OCI-LY1 (cell line): ENCODE results near the gene ATP2C1.

ENCODE experiments used
- H2AFZ ChIP-seq: fragments of 200-600 bp; sonication (generic), shearing (Covaris generic); 2 replicates; pipeline ENCODE4 v1.6.0; 2014; ENCODE audit warnings: antibody characterized with exemption, mild to moderate bottlenecking, low read length
- H3F3A ChIP-seq: fragments of 200-600 bp; sonication (generic), shearing (Covaris generic); 2 replicates; pipeline ENCODE4 v1.6.0; 2014; ENCODE audit warnings: mild to moderate bottlenecking, antibody characterized with exemption, low read length, moderate library complexity; ENCODE audit not compliant: insufficient read depth
- H3K27ac ChIP-seq: fragments of 200-600 bp; sonication (generic); 2 replicates; pipeline ENCODE4 v1.5.1; 2014; ENCODE audit warnings: low read length, mixed run types, mild to moderate bottlenecking, low read depth; ENCODE audit not compliant: poor library complexity, severe bottlenecking
- H3K27me3 ChIP-seq: fragments of 200-600 bp; sonication (generic); 2 replicates; pipeline ENCODE4 v1.6.0; 2014; ENCODE audit warnings: antibody characterized with exemption, mild to moderate bottlenecking, low read length, moderate library complexity; ENCODE audit not compliant: insufficient read depth
- H3K36me3 ChIP-seq: fragments of 200-600 bp; sonication (generic); 2 replicates; pipeline ENCODE4 v1.6.1; 2014; ENCODE audit warnings: mild to moderate bottlenecking, antibody characterized with exemption, low read length, moderate library complexity, mixed read lengths; ENCODE audit not compliant: insufficient read depth
- H3K4me1 ChIP-seq: fragments of 200-600 bp; sonication (generic); 2 replicates; pipeline ENCODE4 v1.5.1; 2014; ENCODE audit warnings: mild to moderate bottlenecking, low read length, moderate library complexity; ENCODE audit not compliant: insufficient read depth, severe bottlenecking
- H3K4me2 ChIP-seq: fragments of 200-600 bp; sonication (generic), shearing (Covaris generic); 2 replicates; pipeline ENCODE4 v1.6.1; 2014; ENCODE audit warnings: low read length
- H3K4me3 ChIP-seq: fragments of 200-600 bp; sonication (generic); 2 replicates; pipeline ENCODE4 v1.5.1; 2014; ENCODE audit warnings: low read length, low read depth, mild to moderate bottlenecking, mixed read lengths; ENCODE audit not compliant: poor library complexity, severe bottlenecking
- H3K79me2 ChIP-seq: fragments of 200-600 bp; shearing (Covaris generic); 2 replicates; pipeline ENCODE4 v1.6.1; 2016; ENCODE audit warnings: mixed run types, low read length, mixed read lengths; ENCODE audit not compliant: insufficient read depth
- H3K9ac ChIP-seq: fragments of 200-600 bp; sonication (generic), shearing (Covaris generic); 2 replicates; pipeline ENCODE4 v1.6.1; 2014; ENCODE audit warnings: mild to moderate bottlenecking, low read length, mixed read lengths
- H3K9me2 ChIP-seq: fragments of 200-600 bp; sonication (generic), shearing (Covaris generic); 2 replicates; pipeline ENCODE4 v1.6.1; 2014; ENCODE audit warnings: low read depth, mild to moderate bottlenecking, low read length, mixed read lengths
- H3K9me3 ChIP-seq: fragments of 200-600 bp; shearing (Covaris generic); 2 replicates; pipeline ENCODE4 v1.6.1; 2014; ENCODE audit warnings: low read length, mixed read lengths
- H4K20me1 ChIP-seq: fragments of 200-600 bp; sonication (generic), shearing (Covaris generic); 2 replicates; pipeline ENCODE4 v1.6.0; 2016; ENCODE audit warnings: mild to moderate bottlenecking, low read length; ENCODE audit not compliant: insufficient read depth
- CTCF ChIP-seq: fragments of 200-600 bp; sonication (generic), shearing (Covaris generic); IDR thresholded peaks from 2 replicates; pipeline ENCODE4 v1.5.1; 2017; ENCODE audit warnings: mild to moderate bottlenecking, antibody characterized with exemption, low read length, moderate library complexity, mixed read lengths
- EZH2 ChIP-seq: fragments of 200-600 bp; sonication (generic), shearing (Covaris generic); IDR thresholded peaks from 2 replicates; pipeline ENCODE4 v1.8.0; 2017; ENCODE audit warnings: borderline replicate concordance, mixed run types, mild to moderate bottlenecking, antibody characterized with exemption, low read length, moderate library complexity, mixed read lengths

Gene ATP2C1

GRCh38 chr3:130895690-130896488 lies 2.0 kb downstream of the ATP2C1 start:
- Histone ChIP-seq H3K9me2 (no peaks in the 10 kb centered on the region), H3K9me3 (no peaks in the 10 kb centered on the region), H3K27ac (peak overlapping the region; percentile 65), H3K4me1 (peaks cover 67% of the 10 kb centered on the region), H3K79me2 (peaks cover 68% of the 10 kb centered on the region), H3K36me3 (no peaks in the 10 kb centered on the region), H3K27me3 (no peaks in the 10 kb centered on the region), H3F3A (no peaks in the 10 kb centered on the region), H3K4me2 (peak overlapping the region; percentile 84), H2AFZ (no peak overlapping the region), H3K9ac (peak overlapping the region; percentile 95), H4K20me1 (no peaks in the 10 kb centered on the region; the same call in 1 of the 2 replicates), H3K4me3 (peak overlapping the region; percentile 88)
- TF ChIP-seq CTCF (no peak; the same call in 1 of the 2 replicates), EZH2 (no peak)

GRCh38 chr3:130897316-130897715 lies 3.4 kb downstream of the ATP2C1 start:
- H3K4me2 ChIP-seq: peak overlapping the region; percentile 84; the same call in 1 of the 2 replicates
- H3F3A ChIP-seq: no peaks in the 10 kb centered on the region
- H3K9me3 ChIP-seq: no peaks in the 10 kb centered on the region
- H4K20me1 ChIP-seq: no peaks in the 10 kb centered on the region; the same call in 1 of the 2 replicates
- peaks cover 80% of the 10 kb centered on the region for H3K4me1 ChIP-seq
- H3K4me3 ChIP-seq: no peak overlapping the region
- H2AFZ ChIP-seq: no peak overlapping the region
- H3K27me3 ChIP-seq: no peaks in the 10 kb centered on the region
- H3K9ac ChIP-seq: no peak overlapping the region
- no peak overlapping the region for H3K27ac ChIP-seq
- H3K79me2 ChIP-seq: peaks cover 83% of the 10 kb centered on the region
- H3K36me3 ChIP-seq: no peaks in the 10 kb centered on the region
- no peak for TF ChIP-seq EZH2
- no peak for TF ChIP-seq CTCF
- H3K9me2 ChIP-seq: no peaks in the 10 kb centered on the region

- peak overlapping the region; percentile 23 for H3K4me2 ChIP-seq
- peaks cover 3% of the 10 kb centered on the region; the same call in 1 of the 2 replicates for H4K20me1 ChIP-seq
- no peak overlapping the region for H2AFZ ChIP-seq
- peaks cover 76% of the 10 kb centered on the region for H3K4me1 ChIP-seq
- no peaks in the 10 kb centered on the region for H3K9me2 ChIP-seq
- H3K9ac ChIP-seq: no peak overlapping the region
- H3K27me3 ChIP-seq: no peaks in the 10 kb centered on the region
- no peaks in the 10 kb centered on the region for H3F3A ChIP-seq
- no peak overlapping the region for H3K4me3 ChIP-seq
- H3K79me2 ChIP-seq: peaks cover 100% of the 10 kb centered on the region
- TF ChIP-seq EZH2: no peak
- TF ChIP-seq CTCF: no peak
- H3K36me3 ChIP-seq: no peaks in the 10 kb centered on the region
- H3K9me3 ChIP-seq: no peaks in the 10 kb centered on the region
- H3K27ac ChIP-seq: peak overlapping the region; percentile 53
Observed at GRCh38 chr3:130900959-130901358, 7.1 kb downstream of the ATP2C1 start.
